BE2C (cell line): ENCODE measurements around the gene BCL11A.
A peak's percentile ranks its signal among the peaks of the same experiment; 100 is the strongest.

ENCODE experiments used
- DNase-seq: peaks from one replicate; pipeline ENCODE4 v3.0.0-alpha.2; 2020
- H3K27me3 ChIP-seq: fragments of 250-450 bp; sonication (Bioruptor Pico); 2 replicates; pipeline ENCODE4 v1.5.1; 2020; ENCODE audit warnings: mild to moderate bottlenecking
- H3K36me3 ChIP-seq: fragments of 250-450 bp; sonication (Bioruptor Pico); 2 replicates; pipeline ENCODE4 v1.5.1; 2020; ENCODE audit warnings: mild to moderate bottlenecking
- H3K4me1 ChIP-seq: fragments of 250-450 bp; sonication (Bioruptor Pico); 2 replicates; pipeline ENCODE4 v1.5.1; 2020
- H3K4me3 ChIP-seq: 2 replicates; pipeline ENCODE4 v1.5.1; 2011; ENCODE audit warnings: low read depth, low read length
- H3K9me3 ChIP-seq: fragments of 250-450 bp; sonication (Bioruptor Pico); 2 replicates; pipeline ENCODE4 v1.5.1; 2020
- TF ChIP-seq, protein P1 (sequence below): IDR thresholded peaks from 2 replicates; pipeline ENCODE4 v1.5.1; 2012; ENCODE audit warnings: mild to moderate bottlenecking, low read depth, low read length

BCL11A gene

DNA sequence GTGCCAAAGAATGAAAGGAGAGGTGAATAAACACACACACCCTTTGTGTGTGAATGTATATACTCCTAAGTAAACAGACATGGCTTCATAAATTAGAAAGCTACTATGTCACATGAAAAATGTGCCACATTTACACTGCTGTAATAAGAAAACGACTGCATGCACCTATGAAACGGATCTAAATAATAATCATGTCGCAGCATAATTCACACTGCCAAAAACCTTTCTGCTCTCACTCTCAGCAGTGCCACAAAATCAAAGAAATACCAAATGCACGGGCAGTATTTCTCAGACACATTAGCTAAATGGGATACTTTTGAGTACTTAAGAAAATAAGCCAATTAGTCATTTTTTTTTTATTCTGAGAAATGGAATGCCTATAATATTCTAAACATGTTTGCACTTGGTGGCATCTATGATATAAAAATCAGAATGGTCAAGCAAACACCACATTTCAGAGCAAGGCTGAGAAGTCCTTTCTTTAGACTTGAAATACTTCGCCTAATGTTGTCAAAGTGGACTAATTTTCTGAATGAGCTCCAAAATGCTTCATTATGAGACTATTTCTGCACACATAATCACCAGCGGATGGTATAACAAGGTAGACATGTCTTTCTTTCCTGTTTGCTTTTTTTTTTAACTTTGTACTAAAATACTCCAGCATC lies 6.6 kb downstream of the BCL11A start:
- no peak for DNase-seq
- Histone ChIP-seq H3K9me3 (no peaks in the 10 kb centered on the region), H3K36me3 (peaks cover 19% of the 10 kb centered on the region), H3K4me1 (peaks cover 4% of the 10 kb centered on the region), H3K27me3 (no peaks in the 10 kb centered on the region), H3K4me3 (no peak overlapping the region)
- TF ChIP-seq, protein P1, sequence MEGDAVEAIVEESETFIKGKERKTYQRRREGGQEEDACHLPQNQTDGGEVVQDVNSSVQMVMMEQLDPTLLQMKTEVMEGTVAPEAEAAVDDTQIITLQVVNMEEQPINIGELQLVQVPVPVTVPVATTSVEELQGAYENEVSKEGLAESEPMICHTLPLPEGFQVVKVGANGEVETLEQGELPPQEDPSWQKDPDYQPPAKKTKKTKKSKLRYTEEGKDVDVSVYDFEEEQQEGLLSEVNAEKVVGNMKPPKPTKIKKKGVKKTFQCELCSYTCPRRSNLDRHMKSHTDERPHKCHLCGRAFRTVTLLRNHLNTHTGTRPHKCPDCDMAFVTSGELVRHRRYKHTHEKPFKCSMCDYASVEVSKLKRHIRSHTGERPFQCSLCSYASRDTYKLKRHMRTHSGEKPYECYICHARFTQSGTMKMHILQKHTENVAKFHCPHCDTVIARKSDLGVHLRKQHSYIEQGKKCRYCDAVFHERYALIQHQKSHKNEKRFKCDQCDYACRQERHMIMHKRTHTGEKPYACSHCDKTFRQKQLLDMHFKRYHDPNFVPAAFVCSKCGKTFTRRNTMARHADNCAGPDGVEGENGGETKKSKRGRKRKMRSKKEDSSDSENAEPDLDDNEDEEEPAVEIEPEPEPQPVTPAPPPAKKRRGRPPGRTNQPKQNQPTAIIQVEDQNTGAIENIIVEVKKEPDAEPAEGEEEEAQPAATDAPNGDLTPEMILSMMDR = no peak

DNA sequence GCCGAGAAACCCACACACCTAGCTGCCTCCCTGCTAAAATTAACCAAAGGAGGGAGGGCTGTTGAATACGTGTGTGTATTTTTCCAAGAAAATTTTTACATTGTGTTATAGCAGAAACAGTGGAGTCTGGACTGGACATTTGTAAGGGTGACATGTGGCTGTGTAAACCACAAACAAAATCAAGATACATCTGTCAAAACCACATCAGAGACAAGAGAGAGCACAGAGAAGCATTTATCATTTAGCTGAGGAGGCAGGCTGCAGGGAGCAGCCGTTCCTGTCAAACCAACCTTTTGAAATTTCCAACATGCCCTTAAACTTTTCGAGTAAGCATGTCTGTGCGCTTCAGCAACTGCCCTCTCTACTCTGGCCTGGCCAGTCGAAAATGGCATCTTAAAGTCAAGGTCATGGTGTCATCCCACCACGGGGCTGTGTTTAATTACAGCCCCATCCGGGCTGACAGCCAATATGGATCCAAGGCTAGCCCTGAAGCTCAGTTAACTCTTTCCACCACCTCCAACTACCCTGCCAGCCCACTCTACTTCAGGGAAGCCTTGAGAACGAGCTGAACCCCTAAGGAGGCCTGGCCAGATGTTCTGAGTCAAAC lies 8.4 kb downstream of the BCL11A start:
- no peak overlapping the region for H3K4me3 ChIP-seq
- TF ChIP-seq, protein P1 = no peak
- no peaks in the 10 kb centered on the region for H3K9me3 ChIP-seq
- peaks cover 19% of the 10 kb centered on the region for H3K36me3 ChIP-seq
- peaks cover 4% of the 10 kb centered on the region for H3K4me1 ChIP-seq
- H3K27me3 ChIP-seq = no peaks in the 10 kb centered on the region
- no peak for DNase-seq

DNA sequence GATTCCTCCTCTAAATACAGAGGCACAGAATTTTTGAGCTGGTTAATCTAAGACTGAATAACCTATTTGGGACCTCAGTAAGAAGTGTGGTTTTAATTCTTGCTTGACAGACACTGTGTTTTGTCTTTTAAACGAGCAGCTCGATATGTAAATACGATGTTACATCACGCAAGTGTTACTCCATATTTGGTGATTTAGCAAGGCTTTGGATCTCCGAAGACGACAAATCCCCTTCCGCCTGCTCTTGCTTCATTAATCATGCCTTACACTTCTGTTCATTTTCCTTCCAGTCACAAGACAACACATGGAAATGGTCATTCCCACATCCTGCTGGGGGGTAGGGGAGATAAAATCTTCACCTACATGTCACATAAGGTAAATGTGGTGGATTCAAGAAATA lies 9.4 kb downstream of the BCL11A start:
- TF ChIP-seq, protein P1 = no peak
- Histone ChIP-seq H3K27me3 (no peaks in the 10 kb centered on the region), H3K36me3 (peaks cover 19% of the 10 kb centered on the region), H3K4me3 (no peak overlapping the region), H3K9me3 (no peaks in the 10 kb centered on the region), H3K4me1 (peaks cover 4% of the 10 kb centered on the region)
- no peak for DNase-seq

DNA sequence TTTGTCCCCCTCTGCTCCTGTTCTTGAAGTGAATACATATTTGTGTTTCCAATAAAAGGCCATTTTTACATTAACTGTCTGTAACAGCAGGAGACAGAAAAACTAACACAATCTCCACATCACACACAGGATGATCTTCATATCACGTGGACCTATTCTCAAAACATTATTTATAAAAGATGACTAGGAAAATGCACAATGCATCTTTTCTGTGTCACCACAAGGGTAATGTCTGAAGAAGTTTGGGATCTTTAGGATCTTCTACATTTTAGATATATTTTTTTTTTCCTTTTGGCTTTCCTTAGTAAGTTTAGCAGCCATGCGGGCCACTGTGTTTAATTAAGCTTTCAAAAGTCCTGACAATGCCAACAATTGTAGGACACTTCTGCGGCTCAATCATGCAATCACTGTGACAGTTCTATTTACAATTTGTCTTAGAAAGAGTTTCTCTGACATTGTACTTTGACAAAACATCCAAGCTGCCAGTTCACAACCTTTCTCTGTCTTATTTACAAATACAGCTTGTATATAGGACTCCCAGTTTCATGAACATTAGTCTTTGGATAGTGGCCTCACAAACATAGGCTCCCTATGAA lies 12.3 kb downstream of the BCL11A start:
- H3K27me3 ChIP-seq = no peaks in the 10 kb centered on the region
- no peak for DNase-seq
- H3K9me3 ChIP-seq = no peaks in the 10 kb centered on the region
- TF ChIP-seq, protein P1 = no peak
- H3K4me3 ChIP-seq = no peak overlapping the region
- peaks cover 23% of the 10 kb centered on the region for H3K36me3 ChIP-seq
- peaks cover 4% of the 10 kb centered on the region for H3K4me1 ChIP-seq

DNA sequence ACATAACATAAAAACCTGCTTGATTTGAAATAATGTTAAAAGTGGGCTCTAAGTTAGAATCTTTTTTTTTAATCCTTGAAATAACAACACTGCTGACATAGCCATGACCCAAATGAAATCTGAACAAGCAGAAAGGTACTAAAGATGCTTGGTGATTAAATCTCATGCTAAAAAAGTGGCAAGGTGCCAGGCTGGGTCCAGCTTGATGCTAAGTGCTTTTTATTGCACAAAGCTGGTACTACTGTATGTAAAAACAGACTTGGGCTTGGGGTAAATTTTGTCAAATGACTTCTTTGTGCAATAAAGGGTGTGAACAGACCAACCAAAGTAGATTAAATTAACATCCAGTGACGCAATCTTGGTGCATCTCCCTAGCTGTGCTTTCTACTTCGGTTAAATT lies 13.4 kb downstream of the BCL11A start:
- Histone ChIP-seq H3K4me3 (no peak overlapping the region), H3K27me3 (no peaks in the 10 kb centered on the region), H3K36me3 (peaks cover 16% of the 10 kb centered on the region), H3K4me1 (peaks cover under 1% of the 10 kb centered on the region), H3K9me3 (no peaks in the 10 kb centered on the region)
- peak; percentile 44 for DNase-seq
- TF ChIP-seq, protein P1 = no peak

DNA sequence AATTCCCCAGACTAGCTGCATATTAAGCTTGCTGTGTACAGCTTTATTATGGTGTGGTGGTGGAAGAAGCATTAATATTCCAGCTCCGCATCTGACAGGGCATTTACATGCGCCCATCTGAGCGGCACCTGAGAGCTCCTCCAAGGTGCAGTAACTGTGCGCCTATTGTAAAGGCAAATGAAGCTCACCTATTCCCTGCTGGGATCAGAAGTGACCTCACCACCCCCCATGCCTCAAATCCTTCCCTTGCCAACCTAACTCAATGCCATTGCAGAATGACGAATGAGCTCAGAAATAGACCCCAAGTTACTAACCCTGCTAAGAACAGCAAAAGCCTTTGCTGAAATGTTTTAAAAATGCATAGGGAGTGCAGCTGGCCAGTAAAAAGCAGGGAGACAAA lies 14.3 kb downstream of the BCL11A start:
- peaks cover 7% of the 10 kb centered on the region for H3K36me3 ChIP-seq
- H3K9me3 ChIP-seq = no peaks in the 10 kb centered on the region
- no peak for DNase-seq
- TF ChIP-seq, protein P1 = no peak
- H3K4me1 ChIP-seq = peaks cover 6% of the 10 kb centered on the region; the same call in 1 of the 2 replicates
- H3K4me3 ChIP-seq = no peak overlapping the region
- no peaks in the 10 kb centered on the region for H3K27me3 ChIP-seq
